Activated naive CD4-positive, alpha-beta T cell treated with anti-CD3 and anti-CD28 coated beads, Interleukin-2, amount 10 ng/mL, durations not matched to agents 5 hours and 36 hours (primary cell): ENCODE results near the gene DCHS2. TPM values are rescaled to one million over a fixed set of nuclear protein-coding genes. Genes with fewer than 3 reads are reported as not detected.

Experiments
- total RNA-seq, 2 experiments: library from RNA; stranded (reverse); gene quantifications; one replicate each; pipeline ENCODE4 v1.2.3, GENCODE V29; 2021

Gene DCHS2, protein sequence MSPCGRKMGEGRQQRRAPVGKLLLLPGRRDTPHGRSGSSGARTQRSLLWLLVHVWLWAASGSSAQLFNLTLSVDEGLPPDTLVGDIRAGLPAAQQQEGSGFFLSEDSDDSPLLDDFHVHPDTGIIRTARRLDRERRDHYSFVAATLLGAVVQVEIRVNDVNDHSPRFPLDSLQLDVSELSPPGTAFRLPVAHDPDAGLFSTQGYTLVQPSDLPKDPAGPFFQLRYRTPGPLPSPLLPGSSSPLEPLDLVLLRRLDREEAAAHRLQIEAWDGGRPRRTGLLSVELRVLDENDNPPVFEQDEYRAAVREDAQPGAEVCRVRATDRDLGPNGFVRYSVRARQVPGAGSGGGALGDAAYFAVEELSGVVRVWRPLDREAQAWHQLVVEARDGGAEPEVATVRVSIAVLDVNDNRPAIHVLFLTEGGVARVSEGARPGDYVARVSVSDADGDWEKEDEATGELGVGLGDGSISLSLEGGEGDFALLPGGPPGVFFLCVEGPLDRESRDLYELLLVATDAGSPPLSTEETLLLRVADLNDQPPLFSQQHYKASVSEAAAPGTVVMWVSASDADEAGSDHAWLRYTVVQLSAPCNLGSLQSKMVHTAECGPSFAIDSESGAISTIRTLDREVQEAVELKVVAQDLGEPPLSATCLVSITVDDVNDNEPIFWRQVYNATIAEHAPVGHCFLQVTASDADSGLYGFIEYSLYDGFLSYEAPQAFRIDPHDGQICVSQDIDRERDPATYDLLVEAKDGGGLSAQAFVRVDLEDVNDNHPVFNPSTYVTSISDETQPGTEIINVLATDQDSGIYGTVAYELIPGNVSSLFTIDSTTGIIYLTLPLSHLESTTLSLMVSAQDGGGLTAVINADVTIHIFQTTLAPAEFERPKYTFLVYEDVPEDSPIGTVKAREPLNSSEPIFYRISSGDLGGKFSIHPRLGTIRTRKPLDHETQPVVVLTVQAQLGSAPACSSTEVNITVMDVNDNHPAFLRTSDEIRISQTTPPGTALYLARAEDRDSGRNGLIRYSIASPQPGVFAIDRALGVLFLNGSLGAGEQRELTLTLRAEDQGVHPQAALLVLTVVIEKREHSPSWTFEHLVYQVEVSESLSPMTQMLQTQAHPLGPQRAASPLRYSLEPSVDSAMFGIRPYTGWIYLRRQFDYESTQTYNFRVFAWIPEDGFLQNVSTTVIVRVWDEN (N-terminal part only)
- not detected for total RNA-seq

DNA sequence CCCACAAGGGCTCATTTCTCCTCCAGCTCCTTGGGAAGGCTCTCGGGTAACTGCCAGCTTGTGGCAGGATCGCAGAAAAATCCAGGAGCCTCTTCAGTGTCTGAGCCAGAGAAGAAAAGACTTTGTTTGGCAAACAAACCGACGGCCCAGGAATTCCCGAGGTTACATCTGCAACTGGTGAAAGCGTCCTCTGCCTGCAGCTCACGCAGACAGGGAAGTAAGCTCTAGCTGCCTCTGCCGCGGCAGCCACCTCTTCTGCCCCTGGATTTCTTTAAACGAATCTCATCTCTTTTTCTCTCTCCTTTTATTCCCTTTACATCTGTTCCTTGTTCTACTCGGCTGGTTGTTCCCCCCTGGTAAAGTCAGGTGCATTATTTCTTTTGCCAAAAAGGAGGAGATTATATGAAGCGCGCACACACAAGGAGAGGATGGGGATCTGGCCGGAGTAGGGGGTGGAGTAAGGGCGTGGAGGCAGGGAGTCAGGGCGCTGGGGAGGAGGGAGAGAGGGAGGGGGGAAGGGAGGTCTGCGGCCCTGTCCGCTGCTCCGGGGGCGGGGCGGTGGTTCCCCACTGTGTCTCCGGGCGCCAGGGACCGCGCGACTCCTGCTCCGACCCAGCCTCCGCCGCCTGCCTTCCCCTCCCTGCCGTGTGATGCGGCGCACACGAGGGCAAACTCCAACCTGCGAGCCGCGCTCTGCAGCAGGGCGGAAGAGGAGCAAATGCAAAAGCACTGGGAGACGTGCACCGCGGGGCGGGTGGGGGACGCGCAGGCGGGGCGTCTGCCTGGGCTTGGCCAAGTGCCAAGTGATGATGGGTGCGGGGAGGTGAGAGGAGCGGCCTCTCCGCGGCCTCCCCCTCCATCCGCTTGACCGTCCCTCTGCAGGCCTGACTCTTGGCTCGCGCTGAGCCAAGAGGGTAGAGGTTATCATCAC lies at the start of gene DCHS2:
Gene DCHS2, minus strand, starts transcription at position 459 of the 931 bp plus-strand sequence. Its CDS starts 444 bp downstream, at position 15.

Other genes starting within 250 kb of the DCHS2 start
- gene PLRG1, start 58.6 kb upstream of the DCHS2 start, total RNA-seq: 10 to 100 TPM; 69.8 to 81.2 TPM
- gene FGB, start 71.2 kb upstream of the DCHS2 start, total RNA-seq: not detected
- gene FGA, start 98.9 kb upstream of the DCHS2 start, total RNA-seq: not detected
- gene FGG, start 120.9 kb upstream of the DCHS2 start, total RNA-seq: not detected